ENCODE results near the gene MYLK3.

The MYLK3 gene

GRCh38 chr16:46746821-46747776 is 1.0 kb downstream of the MYLK3 start:
- Histone ChIP-seq H3K36me3 (replicated peaks) (no peaks in the 10 kb centered on the region), H3K4me1 (no peaks in the 10 kb centered on the region), H3K9me3 (no peaks in the 10 kb centered on the region), H3K4me3 (no peak overlapping the region), H3K27me3 (ENCODE audit: low read depth) (no peaks in the 10 kb centered on the region)
- in situ Hi-C loops (cut with MboI; ENCODE audit: low sequenced_read_pairs), result no loop called here
- DNase-seq (ENCODE audit: low spot score in 2 of 2), result no peak

GRCh38 chr16:46745617-46746016 is 2.5 kb downstream of the MYLK3 start:
- Histone ChIP-seq H3K27me3 (ENCODE audit: low read depth) (no peaks in the 10 kb centered on the region), H3K9me3 (no peaks in the 10 kb centered on the region), H3K4me1 (no peaks in the 10 kb centered on the region), H3K4me3 (no peak overlapping the region), H3K36me3 (replicated peaks) (no peaks in the 10 kb centered on the region)
- in situ Hi-C loops (cut with MboI; ENCODE audit: low sequenced_read_pairs), result no loop called here
- DNase-seq (ENCODE audit: low spot score in 2 of 2), result no peak

GRCh38 chr16:46743232-46743719 is 4.9 kb downstream of the MYLK3 start:
- no peaks in the 10 kb centered on the region for H3K27me3 ChIP-seq (ENCODE audit: low read depth)
- no peak overlapping the region for H3K4me3 ChIP-seq
- H3K4me1 ChIP-seq, result no peaks in the 10 kb centered on the region
- no peaks in the 10 kb centered on the region for H3K36me3 ChIP-seq (replicated peaks)
- no peaks in the 10 kb centered on the region for H3K9me3 ChIP-seq
- no peak for DNase-seq (ENCODE audit: low spot score in 2 of 2)
- in situ Hi-C loops (cut with MboI; ENCODE audit: low sequenced_read_pairs), result no loop called here

GRCh38 chr16:46739934-46740333 is 8.2 kb downstream of the MYLK3 start:
- no peaks in the 10 kb centered on the region for H3K27me3 ChIP-seq (ENCODE audit: low read depth)
- no peak overlapping the region for H3K4me3 ChIP-seq
- DNase-seq (ENCODE audit: low spot score in 2 of 2), result no peak
- H3K9me3 ChIP-seq, result no peaks in the 10 kb centered on the region
- H3K36me3 ChIP-seq (replicated peaks), result no peaks in the 10 kb centered on the region
- H3K4me1 ChIP-seq, result no peaks in the 10 kb centered on the region
- in situ Hi-C loops (cut with MboI; ENCODE audit: low sequenced_read_pairs), result no loop called here

- H3K27me3 ChIP-seq (ENCODE audit: low read depth), result no peaks in the 10 kb centered on the region
- no peaks in the 10 kb centered on the region for H3K36me3 ChIP-seq (replicated peaks)
- H3K4me1 ChIP-seq, result no peaks in the 10 kb centered on the region
- in situ Hi-C loops (cut with MboI; ENCODE audit: low sequenced_read_pairs), result no loop called here
- DNase-seq (ENCODE audit: low spot score in 2 of 2), result no peak
- no peak overlapping the region for H3K4me3 ChIP-seq
- H3K9me3 ChIP-seq, result no peaks in the 10 kb centered on the region
These were observed 10.4 kb downstream of the MYLK3 start for GRCh38 chr16:46737621-46738214.

GRCh38 chr16:46736695-46737094 is 11.4 kb downstream of the MYLK3 start:
- Histone ChIP-seq H3K4me1 (no peaks in the 10 kb centered on the region), H3K4me3 (no peak overlapping the region), H3K36me3 (replicated peaks) (no peaks in the 10 kb centered on the region), H3K27me3 (ENCODE audit: low read depth) (no peaks in the 10 kb centered on the region), H3K9me3 (no peaks in the 10 kb centered on the region)
- DNase-seq (ENCODE audit: low spot score in 2 of 2), result no peak
- in situ Hi-C loops (cut with MboI; ENCODE audit: low sequenced_read_pairs), result no loop called here

GRCh38 chr16:46733319-46733830 is 14.8 kb downstream of the MYLK3 start:
- H3K9me3 ChIP-seq, result no peaks in the 10 kb centered on the region
- H3K36me3 ChIP-seq (replicated peaks), result no peaks in the 10 kb centered on the region
- in situ Hi-C loops (cut with MboI; ENCODE audit: low sequenced_read_pairs), result no loop called here
- no peak overlapping the region for H3K4me3 ChIP-seq
- no peak for DNase-seq (ENCODE audit: low spot score in 2 of 2)
- H3K27me3 ChIP-seq (ENCODE audit: low read depth), result no peaks in the 10 kb centered on the region
- no peaks in the 10 kb centered on the region for H3K4me1 ChIP-seq

- H3K4me3 ChIP-seq, result no peak overlapping the region
- no peaks in the 10 kb centered on the region for H3K9me3 ChIP-seq
- H3K27me3 ChIP-seq (ENCODE audit: low read depth), result no peaks in the 10 kb centered on the region
- in situ Hi-C loops (cut with MboI; ENCODE audit: low sequenced_read_pairs), result no loop called here
- H3K36me3 ChIP-seq (replicated peaks), result no peaks in the 10 kb centered on the region
- H3K4me1 ChIP-seq, result no peaks in the 10 kb centered on the region
- DNase-seq (ENCODE audit: low spot score in 2 of 2), result no peak
These were observed 15.6 kb downstream of the MYLK3 start for GRCh38 chr16:46732561-46732960.

- no peaks in the 10 kb centered on the region for H3K36me3 ChIP-seq (replicated peaks)
- no peaks in the 10 kb centered on the region for H3K9me3 ChIP-seq
- in situ Hi-C loops (cut with MboI; ENCODE audit: low sequenced_read_pairs), result no loop called here
- DNase-seq (ENCODE audit: low spot score in 2 of 2), result no peak
- no peaks in the 10 kb centered on the region for H3K27me3 ChIP-seq (ENCODE audit: low read depth)
- H3K4me1 ChIP-seq, result no peaks in the 10 kb centered on the region
- H3K4me3 ChIP-seq, result no peak overlapping the region
These were observed 16.2 kb downstream of the MYLK3 start for GRCh38 chr16:46731691-46732555.

- in situ Hi-C loops (cut with MboI; ENCODE audit: low sequenced_read_pairs), result no loop called here
- Histone ChIP-seq H3K36me3 (replicated peaks) (no peaks in the 10 kb centered on the region), H3K4me3 (no peak overlapping the region), H3K27me3 (ENCODE audit: low read depth) (no peaks in the 10 kb centered on the region), H3K4me1 (no peaks in the 10 kb centered on the region), H3K9me3 (peaks cover under 1% of the 10 kb centered on the region; the same call in 1 of the 2 replicates)
- no peak for DNase-seq (ENCODE audit: low spot score in 2 of 2)
These were observed 17.1 kb downstream of the MYLK3 start for GRCh38 chr16:46730801-46731690.

- peaks cover 3% of the 10 kb centered on the region; the same call in 1 of the 2 replicates for H3K9me3 ChIP-seq
- no peak overlapping the region for H3K4me3 ChIP-seq
- no peaks in the 10 kb centered on the region for H3K4me1 ChIP-seq
- no peaks in the 10 kb centered on the region for H3K27me3 ChIP-seq (ENCODE audit: low read depth)
- no peaks in the 10 kb centered on the region for H3K36me3 ChIP-seq (replicated peaks)
- in situ Hi-C loops (cut with MboI; ENCODE audit: low sequenced_read_pairs), result no loop called here
- no peak for DNase-seq (ENCODE audit: low spot score in 2 of 2)
These were observed 18.0 kb downstream of the MYLK3 start for GRCh38 chr16:46730126-46730525.

- Histone ChIP-seq H3K27me3 (ENCODE audit: low read depth) (no peaks in the 10 kb centered on the region), H3K4me3 (no peak overlapping the region), H3K9me3 (peaks cover 3% of the 10 kb centered on the region; the same call in 1 of the 2 replicates), H3K4me1 (no peaks in the 10 kb centered on the region), H3K36me3 (replicated peaks) (no peaks in the 10 kb centered on the region)
- DNase-seq (ENCODE audit: low spot score in 2 of 2), result no peak
- in situ Hi-C loops (cut with MboI; ENCODE audit: low sequenced_read_pairs), result no loop called here
These were observed 18.7 kb downstream of the MYLK3 start for GRCh38 chr16:46729326-46729995.

Measured in HAP-1 (cell line).